WTC11 (cell line): ENCODE results near the gene GPD1. TPM values are rescaled to one million over a fixed set of nuclear protein-coding genes. Genes with fewer than 3 reads are reported as not detected.
A peak's percentile ranks its signal among the peaks of the same experiment; 100 is the strongest.

ENCODE experiments used
- ATAC-seq: fragments of 200-7000 bp; cut with Tn5 transposase; 2 replicates; pipeline ENCODE4 v1.10.0; 2021; ENCODE audit warnings: mild to moderate bottlenecking, moderate library complexity
- CTCF ChIA-PET: fragments of 300-600 bp; sonication (Branson Sonifier 250); formaldehyde crosslinking; loops from one replicate; lab custom pipeline; 2021; ENCODE audit warnings: antibody characterized with exemption; lab: Charles Lee
- POLR2A ChIA-PET: fragments of 350-600 bp; sonication (Branson Sonifier 250); formaldehyde crosslinking; loops from one replicate; lab custom pipeline; 2021; ENCODE audit warnings: antibody characterized with exemption; lab: Charles Lee
- DNase-seq: peaks from one replicate; pipeline ENCODE4 v3.0.0; 2021; ENCODE audit warnings: low spot score
- H3K27ac Mint-ChIP-seq: 2 replicates; pipeline ENCODE4 v1.8.0; 2021; ENCODE audit warnings: mixed read lengths
- H3K27me3 Mint-ChIP-seq: 2 replicates; pipeline ENCODE4 v1.8.0; 2021; ENCODE audit warnings: low read depth, mild to moderate bottlenecking, moderate library complexity, mixed read lengths
- H3K36me3 Mint-ChIP-seq: 2 replicates; pipeline ENCODE4 v1.8.0; 2021; ENCODE audit warnings: mixed read lengths
- H3K4me1 Mint-ChIP-seq: 2 replicates; pipeline ENCODE4 v1.8.0; 2022; ENCODE audit warnings: mixed read lengths
- H3K4me3 Mint-ChIP-seq: 2 replicates; pipeline ENCODE4 v1.8.0; 2021; ENCODE audit warnings: mild to moderate bottlenecking, moderate library complexity, mixed read lengths
- H3K9me3 Mint-ChIP-seq: 2 replicates; pipeline ENCODE4 v1.8.0; 2021; ENCODE audit warnings: mixed read lengths
- AR ChIP-seq: fragments of 250-450 bp; sonication (Bioruptor Pico); IDR thresholded peaks from 2 replicates; pipeline ENCODE4 v1.9.0; 2021; ENCODE audit warnings: mild to moderate bottlenecking
- ATF1 ChIP-seq: sonication (generic); formaldehyde crosslinking; IDR thresholded peaks from 2 replicates; pipeline ENCODE4 v1.8.1; 2023; ENCODE audit warnings: mild to moderate bottlenecking, moderate library complexity, missing genetic modification reagents
- CBFB ChIP-seq: sonication (generic); formaldehyde crosslinking; IDR thresholded peaks from 2 replicates; pipeline ENCODE4 v1.8.1; 2022; ENCODE audit warnings: mild to moderate bottlenecking, low read depth, missing genetic modification reagents
- CREM ChIP-seq: sonication (generic); formaldehyde crosslinking; IDR thresholded peaks from 2 replicates; pipeline ENCODE4 v1.8.1; 2022; ENCODE audit warnings: mild to moderate bottlenecking, missing genetic modification reagents, moderate library complexity
- FOXP4 ChIP-seq: sonication (generic); formaldehyde crosslinking; IDR thresholded peaks from 2 replicates; pipeline ENCODE4 v1.8.0; 2022; ENCODE audit warnings: mild to moderate bottlenecking, missing genetic modification reagents
- GABPB1 ChIP-seq: sonication (generic); formaldehyde crosslinking; IDR thresholded peaks from 2 replicates; pipeline ENCODE4 v1.8.1; 2023; ENCODE audit warnings: mild to moderate bottlenecking, missing genetic modification reagents
- GTF2I ChIP-seq: fragments of 250-450 bp; sonication (Bioruptor Pico); conservative IDR thresholded peaks from 2 replicates; pipeline ENCODE4 v1.4.0; 2021; ENCODE audit warnings: mild to moderate bottlenecking
- HMGA2 ChIP-seq: fragments of 250-450 bp; sonication (Bioruptor Pico); IDR thresholded peaks from 2 replicates; pipeline ENCODE4 v1.4.0; 2021; ENCODE audit warnings: mild to moderate bottlenecking, moderate library complexity
- RELA ChIP-seq: sonication (generic); formaldehyde crosslinking; IDR thresholded peaks from 2 replicates; pipeline ENCODE4 v1.8.1; 2022; ENCODE audit warnings: missing genetic modification reagents, mild to moderate bottlenecking, borderline replicate concordance
- RORB ChIP-seq: fragments of 250-450 bp; sonication (Bioruptor Pico); IDR thresholded peaks from 2 replicates; pipeline ENCODE4 v1.9.0; 2021; ENCODE audit warnings: mild to moderate bottlenecking
- USF1 ChIP-seq: sonication (generic); formaldehyde crosslinking; IDR thresholded peaks from 2 replicates; pipeline ENCODE4 v1.8.0; 2022; ENCODE audit warnings: mild to moderate bottlenecking, missing genetic modification reagents
- ZNF532 ChIP-seq: fragments of 250-450 bp; sonication (Bioruptor Pico); IDR thresholded peaks from 2 replicates; pipeline ENCODE4 v1.9.0; 2021; ENCODE audit warnings: mild to moderate bottlenecking, borderline replicate concordance
- ZSCAN18 ChIP-seq: fragments of 250-450 bp; sonication (Bioruptor Pico); IDR thresholded peaks from 2 replicates; pipeline ENCODE4 v2.1.2; 2022; ENCODE audit warnings: mild to moderate bottlenecking, moderate library complexity
- total RNA-seq: library from RNA; stranded (reverse); gene quantifications from 3 replicates; pipeline ENCODE4 v1.2.3, GENCODE V29; 2021

GPD1 gene
- total RNA-seq, 1 experiment from 2014 or later: 0.77 TPM

GRCh38 chr12:50120521-50120920 lies 16.7 kb downstream of the GPD1 start:
- Mint-ChIP-seq H3K4me1 (no peaks in the 10 kb centered on the region), H3K36me3 (no peaks in the 10 kb centered on the region), H3K27ac (0 out of 2 replicates have a peak overlapping the region, but pooled peaks have one; percentile 4), H3K9me3 (no peaks in the 10 kb centered on the region), H3K4me3 (no peak overlapping the region), H3K27me3 (no peaks in the 10 kb centered on the region)
- ATAC-seq (no peak), DNase-seq (no peak)
- ChIA-PET POLR2A (interaction anchor here (1.7 kb wide), 1 partner anchor 9 kb away, joined by 4 read pairs; the partner anchor contains the start of gene COX14), CTCF (interaction anchor here (0.7 to 2.3 kb wide), 2 partner anchors 9 to 194 kb away, joined by 3 to 22 read pairs; partner anchors contain the start of gene COX14)
- TF ChIP-seq HMGA2 (CRISPR knock-in tag): no peak

GRCh38 chr12:50120953-50121352 lies 17.1 kb downstream of the GPD1 start:
- TF ChIP-seq ATF1 (CRISPR knock-in tag): no peak
- no peak for TF ChIP-seq ZNF532
- TF ChIP-seq GABPB1 (CRISPR knock-in tag): no peak
- no peak for TF ChIP-seq ZSCAN18
- no peak for TF ChIP-seq RELA (CRISPR knock-in tag)
- TF ChIP-seq FOXP4 (CRISPR knock-in tag): no peak
- H3K9me3 Mint-ChIP-seq: no peaks in the 10 kb centered on the region
- no peak overlapping the region for H3K27ac Mint-ChIP-seq
- H3K4me1 Mint-ChIP-seq: no peaks in the 10 kb centered on the region
- no peak for ATAC-seq
- CTCF ChIA-PET: interaction anchor here (0.7 to 2.3 kb wide), 2 partner anchors 9 to 193 kb away, joined by 3 to 22 read pairs; partner anchors contain the start of gene COX14
- no peaks in the 10 kb centered on the region for H3K27me3 Mint-ChIP-seq
- POLR2A ChIA-PET: interaction anchor here (1.7 kb wide), 1 partner anchor 9 kb away, joined by 4 read pairs; the partner anchor contains the start of gene COX14
- no peak overlapping the region for H3K4me3 Mint-ChIP-seq
- no peak for DNase-seq
- no peaks in the 10 kb centered on the region for H3K36me3 Mint-ChIP-seq

GRCh38 chr12:50121641-50122040 lies 17.8 kb downstream of the GPD1 start:
- POLR2A ChIA-PET: interaction anchor here (1.7 kb wide), 1 partner anchor 10 kb away, joined by 4 read pairs; the partner anchor contains the start of gene COX14
- H3K4me1 Mint-ChIP-seq: no peaks in the 10 kb centered on the region
- no peak overlapping the region for H3K4me3 Mint-ChIP-seq
- no peaks in the 10 kb centered on the region for H3K36me3 Mint-ChIP-seq
- H3K9me3 Mint-ChIP-seq: no peaks in the 10 kb centered on the region
- no peak for ATAC-seq
- CTCF ChIA-PET: interaction anchor here (2.3 kb wide), 1 partner anchor 10 kb away, joined by 22 read pairs; the partner anchor contains the start of gene COX14
- H3K27me3 Mint-ChIP-seq: no peaks in the 10 kb centered on the region
- DNase-seq: no peak
- H3K27ac Mint-ChIP-seq: no peak overlapping the region
- no peak for TF ChIP-seq RORB (CRISPR knock-in tag)
- TF ChIP-seq CBFB (CRISPR knock-in tag): no peak
- no peak for TF ChIP-seq GTF2I (CRISPR knock-in tag)
- no peak for TF ChIP-seq AR
- TF ChIP-seq CREM: no peak
- TF ChIP-seq USF1 (CRISPR knock-in tag): no peak
- TF ChIP-seq ZNF532: no peak
